GM23338 (cell line): ENCODE data around the gene CTDP1. TPM values are rescaled to one million over a fixed set of nuclear protein-coding genes. Genes with fewer than 3 reads are reported as not detected.

Source experiments
- ATAC-seq: fragments of 200-7000 bp; cut with Tn5 transposase; 3 replicates; pipeline ENCODE4 v1.9.1; 2020
- DNase-seq: peaks from one replicate; pipeline ENCODE4 v3.0.0-alpha.2; 2015; ENCODE audit warnings: low spot score
- H2AFZ ChIP-seq: fragments of 200-600 bp; sonication (generic); 2 replicates; pipeline ENCODE4 v1.8.0; 2016; ENCODE audit warnings: antibody characterized with exemption, mild to moderate bottlenecking, moderate library complexity
- H3F3A ChIP-seq: fragments of 200-600 bp; sonication (generic); replicated peaks from 2 replicates; pipeline ENCODE4 v1.8.0; 2017; ENCODE audit warnings: antibody characterized with exemption, mixed run types, low read depth
- H3K27ac ChIP-seq: fragments of 200-600 bp; sonication (generic); 2 replicates; pipeline ENCODE4 v1.6.1; 2016; ENCODE audit warnings: low read depth
- H3K27me3 ChIP-seq: fragments of 200-600 bp; sonication (generic); 2 replicates; pipeline ENCODE4 v1.8.0; 2016; ENCODE audit warnings: mild to moderate bottlenecking, mixed run types, moderate library complexity; ENCODE audit not compliant: insufficient read depth
- H3K36me3 ChIP-seq: fragments of 200-600 bp; sonication (generic); 2 replicates; pipeline ENCODE4 v1.8.0; 2016; ENCODE audit warnings: mild to moderate bottlenecking; ENCODE audit not compliant: insufficient read depth
- H3K4me1 ChIP-seq: fragments of 200-600 bp; sonication (generic); 2 replicates; pipeline ENCODE4 v1.8.0; 2016; ENCODE audit warnings: mild to moderate bottlenecking, moderate library complexity; ENCODE audit not compliant: insufficient read depth
- H3K4me2 ChIP-seq: fragments of 200-600 bp; sonication (generic); 2 replicates; pipeline ENCODE4 v1.7.1; 2017; ENCODE audit warnings: mixed run types
- H3K4me3 ChIP-seq: fragments of 200-600 bp; sonication (generic); 2 replicates; pipeline ENCODE4 v1.6.1; 2016; ENCODE audit warnings: mixed run types
- H3K79me2 ChIP-seq: fragments of 200-600 bp; sonication (generic); replicated peaks from 2 replicates; pipeline ENCODE4 v1.8.0; 2017; ENCODE audit warnings: mild to moderate bottlenecking; ENCODE audit not compliant: insufficient read depth
- H3K9me2 ChIP-seq: fragments of 200-600 bp; sonication (generic); 2 replicates; pipeline ENCODE4 v1.8.0; 2017; ENCODE audit not compliant: insufficient read depth
- H4K20me1 ChIP-seq: fragments of 200-600 bp; sonication (generic); replicated peaks from 2 replicates; pipeline ENCODE4 v1.8.0; 2017; ENCODE audit warnings: mild to moderate bottlenecking; ENCODE audit not compliant: insufficient read depth
- H3K27ac Mint-ChIP-seq: 2 replicates; pipeline ENCODE4 v1.8.0; 2020; ENCODE audit warnings: inconsistent platforms, mild to moderate bottlenecking, moderate library complexity, mixed read lengths
- H3K27me3 Mint-ChIP-seq: 3 replicates; pipeline ENCODE4 v1.8.0; 2022; ENCODE audit warnings: low read depth, mild to moderate bottlenecking, moderate library complexity, mixed read lengths, inconsistent platforms; ENCODE audit not compliant: insufficient read depth, poor library complexity
- H3K36me3 Mint-ChIP-seq: 3 replicates; pipeline ENCODE4 v1.8.0; 2021; ENCODE audit warnings: low read depth, mild to moderate bottlenecking, inconsistent platforms, moderate library complexity, mixed read lengths
- H3K4me1 Mint-ChIP-seq: 3 replicates; pipeline ENCODE4 v1.8.0; 2020; ENCODE audit warnings: mild to moderate bottlenecking, inconsistent platforms, mixed read lengths
- H3K4me3 Mint-ChIP-seq: 3 replicates; pipeline ENCODE4 v1.8.0; 2021; ENCODE audit warnings: moderate library complexity, mild to moderate bottlenecking, inconsistent platforms, mixed read lengths
- H3K9me3 Mint-ChIP-seq: 3 replicates; pipeline ENCODE4 v1.8.0; 2020; ENCODE audit warnings: moderate library complexity, mild to moderate bottlenecking, inconsistent platforms, mixed read lengths
- CREB1 ChIP-seq: fragments of 250-450 bp; sonication (Bioruptor Pico); IDR thresholded peaks from 2 replicates; pipeline ENCODE4 v1.5.0; 2020; ENCODE audit warnings: low read depth, mild to moderate bottlenecking, moderate library complexity
- ETS1 ChIP-seq: IDR thresholded peaks from 2 replicates; pipeline ENCODE4 v1.6.1; 2016; ENCODE audit warnings: antibody characterized with exemption
- EZH2 ChIP-seq: fragments of 200-600 bp; sonication (generic); IDR thresholded peaks from one replicate; pipeline ENCODE4 v1.8.0; 2017; ENCODE audit warnings: antibody characterized with exemption, mild to moderate bottlenecking, low read depth; ENCODE audit not compliant: unreplicated experiment
- EZH2phosphoT487 ChIP-seq: fragments of 200-600 bp; sonication (generic); IDR thresholded peaks from one replicate; pipeline ENCODE4 v1.8.1; 2018; ENCODE audit warnings: antibody characterized with exemption; ENCODE audit not compliant: unreplicated experiment
- JUNB ChIP-seq: IDR thresholded peaks from one replicate; pipeline ENCODE4 v1.6.1; 2016; ENCODE audit warnings: antibody characterized with exemption; ENCODE audit not compliant: unreplicated experiment
- NANOG ChIP-seq: IDR thresholded peaks from 2 replicates; pipeline ENCODE4 v1.6.1; 2016; ENCODE audit warnings: antibody characterized with exemption, borderline replicate concordance
- POLR2AphosphoS5 ChIP-seq: IDR thresholded peaks from 2 replicates; pipeline ENCODE4 v1.6.1; 2016; ENCODE audit warnings: antibody characterized with exemption, low read depth
- STAT1 ChIP-seq: IDR thresholded peaks from one replicate; pipeline ENCODE4 v1.6.1; 2016; ENCODE audit warnings: antibody characterized with exemption; ENCODE audit not compliant: unreplicated experiment
- ZNF114 ChIP-seq: fragments of 250-450 bp; sonication (Bioruptor Pico); IDR thresholded peaks from 2 replicates; pipeline ENCODE4 v1.5.0; 2020; ENCODE audit warnings: mild to moderate bottlenecking, moderate library complexity
- ZNF331 ChIP-seq: fragments of 250-450 bp; sonication (Bioruptor Pico); IDR thresholded peaks from 2 replicates; pipeline ENCODE4 v1.5.0; 2020; ENCODE audit warnings: low read depth, mild to moderate bottlenecking, moderate library complexity
- polyA plus RNA-seq: library from polyadenylated mRNA; unstranded; fragments of >200 nt; fragmentation: Nextera tagmentation; extraction: Ambion mirVana; gene quantifications from 2 replicates; pipeline ENCODE4 v1.2.1, GENCODE V29; 2016
- total RNA-seq: library from RNA; depleted of rRNA; stranded (reverse); fragments of >200 nt; shearing (Covaris generic); gene quantifications from 2 replicates; pipeline ENCODE4 v1.2.3, GENCODE V29; 2014
- TF ChIP-seq, protein P1 (sequence below), 2 experiments: fragments of 200-600 bp in 1 of 2; sonication (generic) in 1 of 2; conservative IDR thresholded peaks; 2 replicates each; pipeline versions ENCODE4 v1.5.1 to v1.6.1; 2016 to 2017; ENCODE audit warnings: antibody characterized with exemption in 2 of 2, low read depth in 2 of 2, mild to moderate bottlenecking in 2 of 2, moderate library complexity in 1 of 2
- TF ChIP-seq, protein P2 (sequence below): fragments of 250-450 bp; sonication (Bioruptor Pico); IDR thresholded peaks from 2 replicates; pipeline ENCODE4 v1.5.0; 2020; ENCODE audit warnings: mild to moderate bottlenecking, moderate library complexity
- TF ChIP-seq, protein P3 (sequence below): IDR thresholded peaks from one replicate; pipeline ENCODE4 v1.6.1; 2018; ENCODE audit warnings: antibody characterized with exemption; ENCODE audit not compliant: unreplicated experiment

Gene CTDP1
- total and polyA plus RNA-seq, 2 experiments from 2014 or later: 9.4 to 51.6 TPM

DNA sequence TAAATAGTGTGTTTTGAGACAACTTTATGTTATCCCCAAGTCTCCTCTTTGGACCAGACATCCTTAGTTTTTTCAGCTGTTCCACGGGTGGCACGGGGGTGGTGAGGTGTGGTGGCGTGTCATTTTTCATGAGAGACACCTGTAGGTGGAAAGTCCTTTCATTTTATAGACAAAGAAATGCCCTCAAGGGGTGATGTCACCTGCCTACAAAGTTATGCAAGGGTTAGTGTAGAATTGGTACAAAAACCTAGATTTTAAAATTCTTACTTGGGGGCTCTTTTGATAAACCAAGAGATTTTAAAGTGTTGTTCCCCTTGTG, 15.3 kb downstream of the CTDP1 start:
- Mint-ChIP-seq H3K4me1 (peaks cover 27% of the 10 kb centered on the region), H3K9me3 (no peaks in the 10 kb centered on the region), H3K27me3 (peaks cover 10% of the 10 kb centered on the region), H3K4me3 (no peak overlapping the region), H3K27ac (no peak overlapping the region), H3K36me3 (peaks cover 33% of the 10 kb centered on the region)
- H3F3A ChIP-seq: no peaks in the 10 kb centered on the region
- no peaks in the 10 kb centered on the region for H3K27me3 ChIP-seq
- H3K27ac ChIP-seq: no peak overlapping the region
- no peak overlapping the region for H2AFZ ChIP-seq
- peaks cover 25% of the 10 kb centered on the region for H4K20me1 ChIP-seq
- no peaks in the 10 kb centered on the region for H3K9me2 ChIP-seq
- ATAC-seq (no peak), DNase-seq (no peak)
- peaks cover 37% of the 10 kb centered on the region for H3K79me2 ChIP-seq
- no peak overlapping the region for H3K4me3 ChIP-seq
- TF ChIP-seq, protein P1, sequence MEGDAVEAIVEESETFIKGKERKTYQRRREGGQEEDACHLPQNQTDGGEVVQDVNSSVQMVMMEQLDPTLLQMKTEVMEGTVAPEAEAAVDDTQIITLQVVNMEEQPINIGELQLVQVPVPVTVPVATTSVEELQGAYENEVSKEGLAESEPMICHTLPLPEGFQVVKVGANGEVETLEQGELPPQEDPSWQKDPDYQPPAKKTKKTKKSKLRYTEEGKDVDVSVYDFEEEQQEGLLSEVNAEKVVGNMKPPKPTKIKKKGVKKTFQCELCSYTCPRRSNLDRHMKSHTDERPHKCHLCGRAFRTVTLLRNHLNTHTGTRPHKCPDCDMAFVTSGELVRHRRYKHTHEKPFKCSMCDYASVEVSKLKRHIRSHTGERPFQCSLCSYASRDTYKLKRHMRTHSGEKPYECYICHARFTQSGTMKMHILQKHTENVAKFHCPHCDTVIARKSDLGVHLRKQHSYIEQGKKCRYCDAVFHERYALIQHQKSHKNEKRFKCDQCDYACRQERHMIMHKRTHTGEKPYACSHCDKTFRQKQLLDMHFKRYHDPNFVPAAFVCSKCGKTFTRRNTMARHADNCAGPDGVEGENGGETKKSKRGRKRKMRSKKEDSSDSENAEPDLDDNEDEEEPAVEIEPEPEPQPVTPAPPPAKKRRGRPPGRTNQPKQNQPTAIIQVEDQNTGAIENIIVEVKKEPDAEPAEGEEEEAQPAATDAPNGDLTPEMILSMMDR (conservative IDR thresholded peaks at IDR 0.05; ENCODE audit: low read depth in 2 of 2): no peak
- TF ChIP-seq NANOG (no peak), CREB1 (CRISPR knock-in tag) (no peak), ZNF331 (CRISPR knock-in tag) (no peak), ZNF114 (CRISPR knock-in tag) (no peak), ETS1 (no peak), EZH2phosphoT487 (no peak), STAT1 (no peak), EZH2 (no peak), POLR2AphosphoS5 (no peak), JUNB (no peak)
- TF ChIP-seq, protein P2, sequence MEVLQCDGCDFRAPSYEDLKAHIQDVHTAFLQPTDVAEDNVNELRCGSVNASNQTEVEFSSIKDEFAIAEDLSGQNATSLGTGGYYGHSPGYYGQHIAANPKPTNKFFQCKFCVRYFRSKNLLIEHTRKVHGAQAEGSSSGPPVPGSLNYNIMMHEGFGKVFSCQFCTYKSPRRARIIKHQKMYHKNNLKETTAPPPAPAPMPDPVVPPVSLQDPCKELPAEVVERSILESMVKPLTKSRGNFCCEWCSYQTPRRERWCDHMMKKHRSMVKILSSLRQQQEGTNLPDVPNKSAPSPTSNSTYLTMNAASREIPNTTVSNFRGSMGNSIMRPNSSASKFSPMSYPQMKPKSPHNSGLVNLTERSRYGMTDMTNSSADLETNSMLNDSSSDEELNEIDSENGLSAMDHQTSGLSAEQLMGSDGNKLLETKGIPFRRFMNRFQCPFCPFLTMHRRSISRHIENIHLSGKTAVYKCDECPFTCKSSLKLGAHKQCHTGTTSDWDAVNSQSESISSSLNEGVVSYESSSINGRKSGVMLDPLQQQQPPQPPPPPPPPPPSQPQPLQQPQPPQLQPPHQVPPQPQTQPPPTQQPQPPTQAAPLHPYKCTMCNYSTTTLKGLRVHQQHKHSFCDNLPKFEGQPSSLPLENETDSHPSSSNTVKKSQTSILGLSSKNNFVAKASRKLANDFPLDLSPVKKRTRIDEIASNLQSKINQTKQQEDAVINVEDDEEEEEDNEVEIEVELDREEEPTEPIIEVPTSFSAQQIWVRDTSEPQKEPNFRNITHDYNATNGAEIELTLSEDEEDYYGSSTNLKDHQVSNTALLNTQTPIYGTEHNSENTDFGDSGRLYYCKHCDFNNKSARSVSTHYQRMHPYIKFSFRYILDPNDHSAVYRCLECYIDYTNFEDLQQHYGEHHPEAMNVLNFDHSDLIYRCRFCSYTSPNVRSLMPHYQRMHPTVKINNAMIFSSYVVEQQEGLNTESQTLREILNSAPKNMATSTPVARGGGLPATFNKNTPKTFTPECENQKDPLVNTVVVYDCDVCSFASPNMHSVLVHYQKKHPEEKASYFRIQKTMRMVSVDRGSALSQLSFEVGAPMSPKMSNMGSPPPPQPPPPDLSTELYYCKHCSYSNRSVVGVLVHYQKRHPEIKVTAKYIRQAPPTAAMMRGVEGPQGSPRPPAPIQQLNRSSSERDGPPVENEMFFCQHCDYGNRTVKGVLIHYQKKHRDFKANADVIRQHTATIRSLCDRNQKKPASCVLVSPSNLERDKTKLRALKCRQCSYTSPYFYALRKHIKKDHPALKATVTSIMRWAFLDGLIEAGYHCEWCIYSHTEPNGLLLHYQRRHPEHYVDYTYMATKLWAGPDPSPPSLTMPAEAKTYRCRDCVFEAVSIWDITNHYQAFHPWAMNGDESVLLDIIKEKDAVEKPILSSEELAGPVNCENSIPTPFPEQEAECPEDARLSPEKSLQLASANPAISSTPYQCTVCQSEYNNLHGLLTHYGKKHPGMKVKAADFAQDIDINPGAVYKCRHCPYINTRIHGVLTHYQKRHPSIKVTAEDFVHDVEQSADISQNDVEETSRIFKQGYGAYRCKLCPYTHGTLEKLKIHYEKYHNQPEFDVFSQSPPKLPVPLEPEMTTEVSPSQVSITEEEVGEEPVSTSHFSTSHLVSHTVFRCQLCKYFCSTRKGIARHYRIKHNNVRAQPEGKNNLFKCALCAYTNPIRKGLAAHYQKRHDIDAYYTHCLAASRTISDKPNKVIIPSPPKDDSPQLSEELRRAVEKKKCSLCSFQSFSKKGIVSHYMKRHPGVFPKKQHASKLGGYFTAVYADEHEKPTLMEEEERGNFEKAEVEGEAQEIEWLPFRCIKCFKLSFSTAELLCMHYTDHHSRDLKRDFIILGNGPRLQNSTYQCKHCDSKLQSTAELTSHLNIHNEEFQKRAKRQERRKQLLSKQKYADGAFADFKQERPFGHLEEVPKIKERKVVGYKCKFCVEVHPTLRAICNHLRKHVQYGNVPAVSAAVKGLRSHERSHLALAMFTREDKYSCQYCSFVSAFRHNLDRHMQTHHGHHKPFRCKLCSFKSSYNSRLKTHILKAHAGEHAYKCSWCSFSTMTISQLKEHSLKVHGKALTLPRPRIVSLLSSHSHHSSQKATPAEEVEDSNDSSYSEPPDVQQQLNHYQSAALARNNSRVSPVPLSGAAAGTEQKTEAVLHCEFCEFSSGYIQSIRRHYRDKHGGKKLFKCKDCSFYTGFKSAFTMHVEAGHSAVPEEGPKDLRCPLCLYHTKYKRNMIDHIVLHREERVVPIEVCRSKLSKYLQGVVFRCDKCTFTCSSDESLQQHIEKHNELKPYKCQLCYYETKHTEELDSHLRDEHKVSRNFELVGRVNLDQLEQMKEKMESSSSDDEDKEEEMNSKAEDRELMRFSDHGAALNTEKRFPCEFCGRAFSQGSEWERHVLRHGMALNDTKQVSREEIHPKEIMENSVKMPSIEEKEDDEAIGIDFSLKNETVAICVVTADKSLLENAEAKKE (CRISPR knock-in tag): no peak
- TF ChIP-seq, protein P3, sequence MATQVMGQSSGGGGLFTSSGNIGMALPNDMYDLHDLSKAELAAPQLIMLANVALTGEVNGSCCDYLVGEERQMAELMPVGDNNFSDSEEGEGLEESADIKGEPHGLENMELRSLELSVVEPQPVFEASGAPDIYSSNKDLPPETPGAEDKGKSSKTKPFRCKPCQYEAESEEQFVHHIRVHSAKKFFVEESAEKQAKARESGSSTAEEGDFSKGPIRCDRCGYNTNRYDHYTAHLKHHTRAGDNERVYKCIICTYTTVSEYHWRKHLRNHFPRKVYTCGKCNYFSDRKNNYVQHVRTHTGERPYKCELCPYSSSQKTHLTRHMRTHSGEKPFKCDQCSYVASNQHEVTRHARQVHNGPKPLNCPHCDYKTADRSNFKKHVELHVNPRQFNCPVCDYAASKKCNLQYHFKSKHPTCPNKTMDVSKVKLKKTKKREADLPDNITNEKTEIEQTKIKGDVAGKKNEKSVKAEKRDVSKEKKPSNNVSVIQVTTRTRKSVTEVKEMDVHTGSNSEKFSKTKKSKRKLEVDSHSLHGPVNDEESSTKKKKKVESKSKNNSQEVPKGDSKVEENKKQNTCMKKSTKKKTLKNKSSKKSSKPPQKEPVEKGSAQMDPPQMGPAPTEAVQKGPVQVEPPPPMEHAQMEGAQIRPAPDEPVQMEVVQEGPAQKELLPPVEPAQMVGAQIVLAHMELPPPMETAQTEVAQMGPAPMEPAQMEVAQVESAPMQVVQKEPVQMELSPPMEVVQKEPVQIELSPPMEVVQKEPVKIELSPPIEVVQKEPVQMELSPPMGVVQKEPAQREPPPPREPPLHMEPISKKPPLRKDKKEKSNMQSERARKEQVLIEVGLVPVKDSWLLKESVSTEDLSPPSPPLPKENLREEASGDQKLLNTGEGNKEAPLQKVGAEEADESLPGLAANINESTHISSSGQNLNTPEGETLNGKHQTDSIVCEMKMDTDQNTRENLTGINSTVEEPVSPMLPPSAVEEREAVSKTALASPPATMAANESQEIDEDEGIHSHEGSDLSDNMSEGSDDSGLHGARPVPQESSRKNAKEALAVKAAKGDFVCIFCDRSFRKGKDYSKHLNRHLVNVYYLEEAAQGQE: no peak
- H3K4me1 ChIP-seq: no peaks in the 10 kb centered on the region; the same call in 1 of the 2 replicates
- H3K36me3 ChIP-seq: no peaks in the 10 kb centered on the region
- no peak overlapping the region for H3K4me2 ChIP-seq
